ENCODE results near the gene RGL3. TPM values are rescaled to one million over a fixed set of nuclear protein-coding genes. Genes with fewer than 3 reads are reported as not detected.
A peak's percentile ranks its signal among the peaks of the same experiment; 100 is the strongest.
"Not testable (repeated sequence)": the region's sequence is repeated elsewhere in the genome, so short reads cannot be mapped to it uniquely, and the experiment has no call there.

The RGL3 gene
- total and polyA plus RNA-seq, 8 donors, result 22.3 to 170 (median 39.8) TPM

- TF ChIP-seq, protein P1, sequence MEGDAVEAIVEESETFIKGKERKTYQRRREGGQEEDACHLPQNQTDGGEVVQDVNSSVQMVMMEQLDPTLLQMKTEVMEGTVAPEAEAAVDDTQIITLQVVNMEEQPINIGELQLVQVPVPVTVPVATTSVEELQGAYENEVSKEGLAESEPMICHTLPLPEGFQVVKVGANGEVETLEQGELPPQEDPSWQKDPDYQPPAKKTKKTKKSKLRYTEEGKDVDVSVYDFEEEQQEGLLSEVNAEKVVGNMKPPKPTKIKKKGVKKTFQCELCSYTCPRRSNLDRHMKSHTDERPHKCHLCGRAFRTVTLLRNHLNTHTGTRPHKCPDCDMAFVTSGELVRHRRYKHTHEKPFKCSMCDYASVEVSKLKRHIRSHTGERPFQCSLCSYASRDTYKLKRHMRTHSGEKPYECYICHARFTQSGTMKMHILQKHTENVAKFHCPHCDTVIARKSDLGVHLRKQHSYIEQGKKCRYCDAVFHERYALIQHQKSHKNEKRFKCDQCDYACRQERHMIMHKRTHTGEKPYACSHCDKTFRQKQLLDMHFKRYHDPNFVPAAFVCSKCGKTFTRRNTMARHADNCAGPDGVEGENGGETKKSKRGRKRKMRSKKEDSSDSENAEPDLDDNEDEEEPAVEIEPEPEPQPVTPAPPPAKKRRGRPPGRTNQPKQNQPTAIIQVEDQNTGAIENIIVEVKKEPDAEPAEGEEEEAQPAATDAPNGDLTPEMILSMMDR (IDR thresholded peaks at IDR 0.05), result no peak
- ATAC-seq (no peak), DNase-seq (no peak), FAIRE-seq (no peak)
- 76 to 81% methylated on average over 8 of the region's 8 CpGs for WGBS, 2 donors
- Histone ChIP-seq H3K36me3 (no peaks in the 10 kb centered on the region), H3K4me3 (no peak overlapping the region), H3K4me1 (no peaks in the 10 kb centered on the region), H3K27ac (no peak overlapping the region), H3K27me3 (no peaks in the 10 kb centered on the region), H3K9me3 (no peaks in the 10 kb centered on the region)
- intact Hi-C loops (cut with DNase I), result no loop called here
These were observed 8.4 kb downstream of the RGL3 start for GRCh38 chr19:11410682-11411081.

GRCh38 chr19:11408591-11408990 is 10.5 kb downstream of the RGL3 start:
- Histone ChIP-seq H3K27me3 (no peaks in the 10 kb centered on the region), H3K27ac (no peak overlapping the region), H3K4me1 (no peaks in the 10 kb centered on the region), H3K4me3 (no peak overlapping the region), H3K36me3 (peaks cover 0 to 6% (median 0%) of the 10 kb centered on the region in 3 donors), H3K9me3 (no peaks in the 10 kb centered on the region)
- TF ChIP-seq, protein P1 (IDR thresholded peaks at IDR 0.05), result no peak
- DNase-seq, result no peak
- 92 to 98% methylated on average over 4 of the region's 4 CpGs for WGBS, 2 donors
- no peak for ATAC-seq
- intact Hi-C loops (cut with DNase I), result no loop called here
- FAIRE-seq, result no peak

DNA sequence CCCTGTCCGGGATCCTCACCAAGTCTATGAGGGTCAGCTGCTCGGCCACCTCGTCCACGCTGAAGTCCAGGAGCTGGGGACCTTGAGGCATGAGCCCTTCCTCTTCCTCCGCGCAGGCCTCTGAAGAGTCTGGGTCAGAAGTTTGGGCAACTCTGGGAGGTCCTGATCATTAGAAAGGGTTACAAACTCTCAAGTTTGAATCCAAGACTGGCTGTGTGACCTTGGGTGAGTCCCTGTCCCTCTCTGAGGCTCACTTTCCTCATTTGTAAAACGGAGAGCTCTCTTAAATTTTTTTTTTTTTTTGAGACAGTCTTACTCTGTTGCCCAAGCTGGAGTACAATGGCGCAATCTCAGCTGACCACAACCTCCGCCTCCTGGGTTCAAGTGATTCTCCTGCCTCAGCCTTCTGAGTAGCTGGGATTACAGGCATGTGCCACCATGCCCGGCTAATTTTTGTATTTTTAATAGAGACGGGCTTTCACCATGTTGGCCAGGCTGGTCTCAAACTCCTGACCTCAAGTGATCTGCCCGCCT is 12.3 kb downstream of the RGL3 start:
- FAIRE-seq; H3K36me3 ChIP-seq; H3K27ac ChIP-seq; ATAC-seq; H3K9me3 ChIP-seq; H3K4me3 ChIP-seq; H3K4me1 ChIP-seq; H3K27me3 ChIP-seq; DNase-seq; intact Hi-C loops (cut with DNase I): not testable (repeated sequence)
- WGBS, 2 donors, result 93 to 94% methylated on average over 12 of the region's 12 CpGs

DNA sequence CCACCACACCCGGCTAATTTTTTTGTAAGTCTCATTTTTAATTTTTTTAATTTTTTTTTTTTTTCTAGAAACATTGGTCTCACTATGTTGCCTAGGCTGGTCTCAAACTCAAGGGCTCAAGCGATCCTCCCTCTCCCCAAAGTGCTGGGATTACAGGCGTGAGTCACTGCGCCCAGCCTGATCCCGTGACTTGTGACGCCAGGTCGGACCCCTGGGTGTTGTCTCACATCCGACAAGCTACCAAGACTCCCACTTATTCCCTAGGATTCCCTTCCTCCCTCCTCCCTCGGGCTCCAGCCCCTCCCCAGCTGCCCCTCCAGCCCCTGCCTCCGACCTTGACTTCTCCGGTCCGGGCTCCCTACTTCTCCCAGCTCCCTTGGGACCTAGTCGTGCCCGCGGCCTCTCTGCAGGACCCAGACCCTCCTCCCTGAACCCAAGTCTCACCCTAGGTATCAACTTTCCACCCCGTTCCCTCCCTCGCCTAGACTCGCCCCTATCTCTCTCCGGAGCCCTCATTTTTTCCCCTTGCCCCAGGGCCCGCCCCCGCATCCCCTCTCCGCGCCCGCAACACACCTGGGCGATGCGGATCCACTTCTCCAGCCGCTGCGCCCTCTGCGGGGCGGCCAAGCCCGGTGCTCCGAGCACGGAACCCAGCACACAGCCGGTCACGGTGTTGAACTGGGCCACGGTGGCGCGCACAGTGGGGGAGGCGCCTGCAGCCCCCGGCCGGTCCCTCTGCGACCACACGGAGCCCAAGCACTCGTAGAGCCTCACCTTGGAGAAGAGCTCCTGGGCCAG is 13.1 kb downstream of the RGL3 start:
- TF ChIP-seq, protein P1 (IDR thresholded peaks at IDR 0.05), result no peak
- 82 to 87% methylated on average over 39 to 44 of the region's 44 CpGs for WGBS, 2 donors
- H3K27ac ChIP-seq, result no peak overlapping the region
- H3K36me3 ChIP-seq, result peaks cover 0 to 7% (median 0%) of the 10 kb centered on the region in 3 donors
- H3K4me3 ChIP-seq, result no peak overlapping the region
- DNase-seq (peak in 2 of 6 donors; percentile 15 to 63), ATAC-seq (no peak), FAIRE-seq (no peak)
- no peaks in the 10 kb centered on the region for H3K9me3 ChIP-seq
- no peaks in the 10 kb centered on the region for H3K27me3 ChIP-seq
- H3K4me1 ChIP-seq, result no peaks in the 10 kb centered on the region
- intact Hi-C loops (cut with DNase I), result no loop called here

GRCh38 chr19:11404588-11405222 is 14.4 kb downstream of the RGL3 start:
- TF ChIP-seq, protein P1 (IDR thresholded peaks at IDR 0.05), result no peak
- Histone ChIP-seq H3K36me3 (peaks cover 0 to 7% (median 0%) of the 10 kb centered on the region in 3 donors), H3K27me3 (no peaks in the 10 kb centered on the region), H3K4me3 (no peak overlapping the region), H3K9me3 (no peaks in the 10 kb centered on the region), H3K27ac (no peak overlapping the region), H3K4me1 (no peaks in the 10 kb centered on the region)
- DNase-seq, result peak in 1 of 6 donors; percentile 6
- FAIRE-seq, result no peak
- no peak for ATAC-seq
- intact Hi-C loops (cut with DNase I), result no loop called here
- whole genome bisulfite sequencing, 2 donors, result 78 to 82% methylated on average over 9 of the region's 9 CpGs
